ENCODE results near the gene RSF1. TPM values are rescaled to one million over a fixed set of nuclear protein-coding genes. Genes with fewer than 3 reads are reported as not detected.
"Not testable (repeated sequence)": the region's sequence is repeated elsewhere in the genome, so short reads cannot be mapped to it uniquely, and the experiment has no call there.

Gene RSF1
- total and polyA plus RNA-seq, 11 donors: 11.2 to 49.2 (median 42.8) TPM

- TF ChIP-seq CTCF (IDR thresholded peaks at IDR 0.05) (no peak), POLR2A (IDR thresholded peaks at IDR 0.05) (no peak)
- Histone ChIP-seq H3K36me3 (peaks cover 0 to 73% (median 39%) of the 10 kb centered on the region in 9 donors), H3K4me1 (peaks cover 0 to under 1% (median 0%) of the 10 kb centered on the region in 12 donors), H3K27ac (no peak overlapping the region), H3K27me3 (no peaks in the 10 kb centered on the region), H3K4me3 (no peak overlapping the region), H3K9me3 (peaks cover 0 to 14% (median 6%) of the 10 kb centered on the region in 12 donors)
- DNase-seq (no peak), ATAC-seq (no peak)
- WGBS, 4 donors: 94 to 100% (median 99%) methylated on average over 2 of the region's 2 CpGs
- intact Hi-C loops (cut with DNase I): no loop called here
Measured at GRCh38 chr11:77854838-77855237, 34.3 kb upstream of the RSF1 start.

GRCh38 chr11:77851503-77851902 is 31.0 kb upstream of the RSF1 start:
- no peak for TF ChIP-seq POLR2A (IDR thresholded peaks at IDR 0.05)
- no peak for TF ChIP-seq CTCF (IDR thresholded peaks at IDR 0.05)
- WGBS, 4 donors: 65 to 83% (median 73%) methylated on average over 1 of the region's 1 CpG
- H3K4me3 ChIP-seq: no peak overlapping the region
- H3K9me3 ChIP-seq: peaks cover 0 to 14% (median 6%) of the 10 kb centered on the region in 12 donors
- H3K36me3 ChIP-seq: peaks cover 0 to 77% (median 43%) of the 10 kb centered on the region in 9 donors
- DNase-seq: no peak
- H3K27me3 ChIP-seq: no peaks in the 10 kb centered on the region
- no peak for ATAC-seq
- intact Hi-C loops (cut with DNase I): no loop called here
- no peaks in the 10 kb centered on the region for H3K4me1 ChIP-seq
- no peak overlapping the region for H3K27ac ChIP-seq

GRCh38 chr11:77843700-77844099 is 23.2 kb upstream of the RSF1 start:
- 78 to 91% (median 85%) methylated on average over 5 of the region's 5 CpGs for WGBS, 4 donors
- Histone ChIP-seq H3K36me3 (peaks cover 0 to 79% (median 53%) of the 10 kb centered on the region in 9 donors), H3K9me3 (peaks cover 0 to 30% (median 4%) of the 10 kb centered on the region in 12 donors)
- H3K4me1 ChIP-seq; H3K27ac ChIP-seq; H3K4me3 ChIP-seq; H3K27me3 ChIP-seq; intact Hi-C loops (cut with DNase I); DNase-seq; ATAC-seq: not testable (repeated sequence)

- 78 to 85% (median 80%) methylated on average over 1 of the region's 1 CpG for WGBS, 4 donors
- H3K27me3 ChIP-seq: no peaks in the 10 kb centered on the region
- no peak for TF ChIP-seq POLR2A (IDR thresholded peaks at IDR 0.05)
- TF ChIP-seq CTCF (IDR thresholded peaks at IDR 0.05): no peak
- H3K9me3 ChIP-seq: peaks cover 0 to 30% (median 4%) of the 10 kb centered on the region in 12 donors
- peaks cover 0 to 5% (median 0%) of the 10 kb centered on the region in 12 donors for H3K4me1 ChIP-seq
- H3K27ac ChIP-seq: no peak overlapping the region
- ATAC-seq: no peak
- no peak for DNase-seq
- intact Hi-C loops (cut with DNase I): no loop called here
- no peak overlapping the region for H3K4me3 ChIP-seq
- H3K36me3 ChIP-seq: peaks cover 0 to 68% (median 43%) of the 10 kb centered on the region in 9 donors
Measured at GRCh38 chr11:77842441-77843121, 22.1 kb upstream of the RSF1 start.
